DMS 273 (cell line): ENCODE measurements around the gene LUZP4.
"Not testable (repeated sequence)": the region's sequence is repeated elsewhere in the genome, so short reads cannot be mapped to it uniquely, and the experiment has no call there.

Experiments
- DNase-seq: peaks from one replicate; lab custom pipeline; 2025; ENCODE audit not compliant: unreplicated experiment; lab: John Stamatoyannopoulos, UW

LUZP4 gene, protein sequence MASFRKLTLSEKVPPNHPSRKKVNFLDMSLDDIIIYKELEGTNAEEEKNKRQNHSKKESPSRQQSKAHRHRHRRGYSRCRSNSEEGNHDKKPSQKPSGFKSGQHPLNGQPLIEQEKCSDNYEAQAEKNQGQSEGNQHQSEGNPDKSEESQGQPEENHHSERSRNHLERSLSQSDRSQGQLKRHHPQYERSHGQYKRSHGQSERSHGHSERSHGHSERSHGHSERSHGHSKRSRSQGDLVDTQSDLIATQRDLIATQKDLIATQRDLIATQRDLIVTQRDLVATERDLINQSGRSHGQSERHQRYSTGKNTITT

DNA sequence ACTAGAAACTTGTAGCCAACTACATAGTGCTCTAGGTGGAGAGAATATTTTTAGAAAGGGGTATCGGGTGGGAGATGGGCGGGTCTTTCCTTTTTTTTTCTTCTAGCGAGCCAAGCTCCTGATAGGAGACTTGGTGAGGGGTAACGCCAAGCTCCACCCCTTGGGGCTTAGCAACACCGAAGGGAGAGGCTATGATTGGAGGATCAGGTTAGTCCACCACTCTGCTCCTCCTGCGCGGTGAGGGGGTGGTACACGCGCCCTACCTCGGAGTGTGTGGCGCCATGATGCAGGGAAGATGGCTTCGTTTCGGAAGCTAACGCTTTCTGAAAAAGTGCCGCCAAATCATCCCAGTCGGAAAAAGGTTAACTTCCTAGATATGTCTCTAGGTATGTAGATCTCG, at the start of gene LUZP4:
Gene LUZP4 (plus strand): TSS at position 251 of the 400 bp plus-strand sequence. CDS start 45 bp downstream, at position 296.
- DNase-seq = no peak

- DNase-seq = no peak
These were observed 37.9 kb upstream of the LUZP4 start for GRCh38 chrX:115251458-115252233.

DNA sequence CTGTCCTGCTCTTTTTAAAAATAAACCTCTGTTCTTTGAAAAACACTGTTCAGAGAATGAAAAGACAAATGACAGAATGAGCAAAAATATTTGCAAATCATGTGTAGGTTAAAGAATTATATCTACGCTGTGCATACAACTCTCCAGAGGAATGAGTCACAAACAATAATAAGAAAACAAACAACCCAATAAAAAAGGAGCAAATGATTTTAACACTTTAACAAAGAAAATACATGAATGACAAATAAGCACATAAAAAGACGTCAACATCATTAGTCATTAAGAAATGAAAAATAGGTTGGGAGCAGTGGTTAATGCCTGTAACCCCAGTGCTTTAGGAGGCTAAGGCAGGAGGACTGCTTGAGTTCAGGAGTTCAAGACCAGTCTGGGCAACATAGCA, 34.5 kb upstream of the LUZP4 start:
- DNase-seq = no peak

DNA sequence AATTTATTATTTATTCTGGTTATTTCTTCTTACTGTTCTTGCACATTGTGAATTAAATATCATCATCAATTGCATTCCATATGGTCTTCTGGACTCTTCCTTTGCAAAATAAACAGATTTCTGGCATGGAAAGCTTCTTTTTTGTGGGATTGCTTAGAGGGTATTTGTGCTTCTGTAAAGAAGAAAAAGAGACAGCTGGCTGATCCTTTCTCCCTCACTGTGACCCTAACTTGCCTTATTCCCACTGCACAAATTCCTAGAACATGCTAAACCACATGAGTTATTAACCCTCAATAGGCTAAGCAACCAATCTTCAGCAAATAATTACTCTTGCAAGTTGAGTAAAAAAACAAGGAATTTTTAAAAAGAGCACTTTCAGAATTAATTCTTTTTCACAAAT, 31.8 kb upstream of the LUZP4 start:
- DNase-seq = no peak

DNA sequence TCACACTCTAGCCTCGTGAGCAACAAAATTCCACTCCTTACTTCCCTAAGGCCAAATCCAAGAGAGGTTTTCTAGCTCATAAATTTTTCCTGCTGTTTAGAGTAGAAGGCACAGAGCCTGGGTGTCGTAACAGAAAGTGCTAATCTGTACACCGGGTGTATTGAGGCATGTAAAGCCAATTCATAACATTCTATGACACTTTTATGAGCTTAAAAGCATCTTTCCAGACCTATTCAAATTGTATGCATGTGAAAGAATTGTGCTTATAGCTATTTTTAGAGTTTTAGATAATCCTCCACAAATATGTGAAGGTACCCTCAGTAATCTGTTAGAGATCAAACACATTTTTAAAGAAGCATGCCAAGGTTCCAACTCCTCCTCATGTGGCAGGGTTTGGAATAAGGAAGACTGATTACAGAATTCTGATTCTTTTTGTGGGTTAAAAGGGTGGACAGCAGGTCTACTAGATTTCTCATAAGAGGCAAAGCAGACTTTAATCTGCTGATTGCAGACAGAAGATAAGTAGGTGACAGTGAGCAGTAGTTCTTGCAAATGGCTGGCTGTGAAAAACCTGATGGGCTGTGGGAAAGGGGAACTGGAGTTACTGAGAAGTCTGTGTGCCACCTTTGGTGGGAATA, 30.2 kb upstream of the LUZP4 start:
- DNase-seq = no peak

DNA sequence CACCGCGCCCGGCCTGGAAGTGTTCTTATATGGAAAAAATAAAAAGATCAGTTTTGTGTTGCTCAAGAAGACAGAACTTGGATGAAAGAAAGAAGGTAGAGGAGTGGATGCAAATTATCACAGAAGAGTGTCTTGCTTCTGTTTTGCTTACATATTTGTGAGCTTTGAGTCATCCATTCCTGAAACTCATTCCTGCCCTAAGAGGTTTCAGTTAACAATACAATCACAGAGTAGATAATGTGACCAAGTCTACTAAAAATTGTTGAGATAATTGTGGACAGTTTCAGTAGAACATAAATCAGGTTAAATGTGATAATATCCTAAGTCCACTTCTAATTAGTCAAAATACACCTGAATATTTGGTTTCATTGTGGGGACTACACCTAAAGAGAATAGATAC, 29.2 kb upstream of the LUZP4 start:
- no peak for DNase-seq

DNA sequence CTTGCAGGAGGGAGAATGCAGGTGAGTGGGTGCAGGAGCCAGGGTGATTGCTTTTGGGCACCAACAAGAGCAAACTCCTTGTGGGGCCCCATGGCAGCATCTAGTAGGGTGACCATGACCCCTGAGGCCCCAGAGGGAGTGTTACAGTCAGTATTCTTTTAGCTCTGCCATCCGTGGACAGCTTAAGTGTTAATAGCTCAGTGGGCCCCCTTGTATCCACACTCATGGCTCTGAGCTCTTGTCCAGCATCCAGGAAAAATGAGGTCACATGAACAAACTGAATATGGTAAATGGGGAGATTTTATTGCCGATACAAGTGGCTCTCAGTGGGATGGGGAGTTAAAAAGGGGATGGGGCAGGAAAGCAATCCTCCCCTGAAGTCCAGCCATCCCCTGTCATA, 28.4 kb upstream of the LUZP4 start:
- DNase-seq = no peak

- no peak for DNase-seq
These were observed 25.5 kb upstream of the LUZP4 start for GRCh38 chrX:115264009-115264408.

DNA sequence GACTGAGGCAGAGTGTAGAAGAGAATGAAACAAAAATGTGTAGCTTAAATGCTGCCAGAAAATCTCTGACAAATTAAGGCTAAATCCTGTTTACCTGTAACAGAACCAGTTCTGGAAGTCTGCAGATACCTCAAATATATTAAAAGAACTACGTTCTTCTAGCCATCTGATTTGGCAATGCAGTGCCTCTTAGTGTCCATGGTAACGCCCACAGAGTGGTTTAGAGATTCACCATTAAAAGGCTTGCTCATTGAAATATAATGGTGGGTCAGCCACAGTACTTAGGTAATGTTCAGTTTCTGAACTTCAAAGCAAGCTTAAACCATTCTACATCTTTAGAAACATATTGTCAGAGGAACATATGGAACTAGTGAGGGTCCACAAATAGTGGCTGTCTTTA, 23.2 kb upstream of the LUZP4 start:
- DNase-seq = no peak

GRCh38 chrX:115268421-115268820, 21.1 kb upstream of the LUZP4 start:
- peak; percentile 27 for DNase-seq

GRCh38 chrX:115269051-115269683, 20.3 kb upstream of the LUZP4 start:
- DNase-seq = no peak

DNA sequence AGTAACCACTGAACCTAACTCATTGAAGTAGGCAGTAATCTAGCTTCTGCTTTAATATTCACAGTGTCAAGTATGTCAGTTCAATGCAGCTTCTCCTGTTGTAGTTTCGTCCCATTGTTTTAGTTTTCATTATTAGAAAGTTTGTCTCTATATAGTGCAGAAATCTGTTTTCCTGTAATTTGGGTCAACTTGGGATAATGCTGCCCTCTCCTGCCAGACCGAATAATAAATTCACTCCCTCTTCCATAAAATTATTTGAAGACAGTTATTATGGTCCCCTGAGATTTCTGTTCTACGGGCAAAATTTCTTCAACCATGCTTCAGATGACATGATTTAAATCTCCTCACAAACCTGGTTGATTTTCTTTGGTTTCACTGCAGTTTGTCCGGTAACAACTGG, 4.6 kb upstream of the LUZP4 start:
- no peak for DNase-seq

GRCh38 chrX:115297189-115297588, 7.7 kb downstream of the LUZP4 start:
- no peak for DNase-seq

- no peak for DNase-seq
These were observed 21.6 kb downstream of the LUZP4 start for GRCh38 chrX:115311139-115311538.

DNA sequence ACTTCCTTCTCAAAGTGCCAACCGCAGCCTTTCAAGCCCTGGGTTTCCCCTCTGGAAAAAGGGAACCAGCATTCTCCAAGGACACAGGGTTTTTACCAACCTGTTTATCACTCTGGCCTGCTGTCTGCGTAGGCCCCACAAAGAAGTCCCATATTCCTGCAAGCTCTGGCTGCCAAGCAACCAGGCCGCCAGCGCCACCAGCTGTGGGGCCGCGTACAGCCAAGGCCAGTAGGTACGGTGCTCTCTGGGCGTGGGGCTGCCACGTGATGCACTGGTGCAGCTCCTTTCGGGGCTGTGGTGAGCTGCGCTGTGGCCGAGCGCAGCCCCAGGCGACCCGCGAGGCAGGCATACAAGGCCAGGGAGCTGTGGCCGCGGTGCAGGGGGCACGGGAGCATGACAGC, 22.1 kb downstream of the LUZP4 start:
- no peak for DNase-seq

GRCh38 chrX:115318139-115318538, 28.6 kb downstream of the LUZP4 start:
- no peak for DNase-seq

DNA sequence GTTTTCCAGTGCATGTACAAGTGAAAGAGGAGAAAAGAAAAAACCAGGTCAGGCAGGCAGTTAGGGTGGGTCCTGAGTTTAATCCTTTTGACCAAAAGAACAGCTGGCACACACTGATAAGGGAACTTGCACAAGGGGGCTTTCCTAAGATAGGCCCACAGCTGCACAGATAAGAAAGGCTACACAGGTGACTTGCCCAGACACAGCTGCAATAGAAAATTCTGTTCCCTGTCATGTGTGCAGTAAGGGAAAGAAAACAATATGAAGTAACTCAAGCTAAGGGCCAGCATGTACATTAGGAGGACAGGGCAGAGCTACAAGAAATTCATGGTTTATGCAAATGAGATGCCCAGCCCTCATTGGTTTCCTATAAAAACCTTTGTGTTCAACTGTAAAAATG, 32.9 kb downstream of the LUZP4 start:
- DNase-seq = no peak

DNA sequence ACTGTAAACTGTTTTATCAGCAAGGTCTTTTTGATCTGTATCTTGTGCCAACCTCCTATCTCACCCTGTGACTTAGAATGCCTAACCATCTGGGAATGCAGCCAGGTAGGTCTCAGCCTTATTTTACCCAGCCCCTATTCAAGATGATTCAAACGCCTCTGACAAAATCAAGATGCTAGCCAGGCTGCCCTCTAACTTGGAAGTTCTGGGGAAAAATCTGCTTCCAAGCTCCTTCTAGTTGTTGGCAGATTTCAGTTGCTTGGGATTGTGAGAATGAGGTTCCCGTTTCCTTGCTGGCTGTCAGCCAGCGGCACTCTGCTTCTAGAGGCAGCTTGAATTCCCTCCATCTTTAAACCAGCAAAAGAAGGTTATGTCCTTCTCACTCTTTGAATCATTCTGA, 34.7 kb downstream of the LUZP4 start:
- peak; percentile 47 for DNase-seq

DNA sequence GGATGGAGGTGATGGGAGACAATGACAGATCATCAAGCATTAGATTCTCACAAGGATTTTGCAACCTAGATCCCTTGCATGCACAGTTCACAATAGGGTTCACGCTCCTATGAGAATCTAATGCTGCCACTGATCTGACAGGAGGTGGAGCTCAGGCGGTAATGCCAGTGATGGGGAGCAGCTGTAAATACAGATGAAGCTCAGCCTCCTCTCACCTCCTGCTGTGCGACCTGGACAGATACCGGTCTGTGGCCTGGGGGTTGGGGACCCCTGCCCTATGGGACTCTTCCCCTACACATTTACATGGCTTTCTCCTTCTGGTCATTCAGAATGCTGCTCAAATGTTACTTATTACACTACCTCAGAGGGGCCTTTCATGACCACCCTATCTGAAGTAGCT, 39.8 kb downstream of the LUZP4 start:
- DNase-seq = not testable (repeated sequence)

- peak; percentile 74 for DNase-seq
These were observed 41.1 kb downstream of the LUZP4 start for GRCh38 chrX:115330498-115331168.

DNA sequence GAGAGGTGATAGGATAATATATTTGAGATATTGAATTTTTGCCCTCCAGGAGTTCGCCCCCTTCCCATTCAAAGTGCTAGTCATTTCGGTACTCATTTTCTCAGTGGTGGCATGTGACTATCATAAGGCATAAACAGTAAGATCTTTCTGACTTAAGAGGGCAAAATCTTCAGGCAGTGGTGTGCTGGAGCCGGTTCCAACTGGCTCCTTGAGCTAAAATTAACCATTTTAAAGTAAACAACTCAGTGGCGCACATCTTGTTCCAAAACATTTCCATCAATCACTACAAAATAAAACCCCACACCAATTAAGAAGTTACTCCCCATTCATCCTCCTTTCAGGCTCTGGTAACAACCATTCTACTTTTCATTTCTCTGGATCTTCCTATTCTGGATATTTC, 43.3 kb downstream of the LUZP4 start:
- DNase-seq = no peak
